HCT116 (cell line): ENCODE measurements around the gene RANBP3L. TPM values are rescaled to one million over a fixed set of nuclear protein-coding genes. Genes with fewer than 3 reads are reported as not detected.

Source experiments
- ATAC-seq: fragments of 200-7000 bp; cut with Tn5 transposase; 2 replicates; pipeline ENCODE4 v1.9.1; 2020; ENCODE audit warnings: mild to moderate bottlenecking, moderate library complexity
- BruUV-seq: library from RNA; stranded (reverse); fragments of 400-500 nt; replicated peaks from 2 replicates; lab custom pipeline; 2021; lab: Mats Ljungman, UMichigan
- CTCF ChIA-PET: fragments of 300-600 bp; sonication (Branson Sonifier 250); formaldehyde crosslinking; loops from one replicate; lab custom pipeline; 2021; ENCODE audit warnings: antibody characterized with exemption; lab: Charles Lee
- POLR2A ChIA-PET: fragments of 300-600, 350-600 bp; sonication (Branson Sonifier 250); formaldehyde crosslinking; loops from one replicate; lab custom pipeline; 2021; ENCODE audit warnings: antibody characterized with exemption; lab: Charles Lee
- RAD21 ChIA-PET, 2 experiments: fragments of 300-600 bp; sonication (Branson Sonifier 250); formaldehyde crosslinking; loops; one replicate each; lab custom pipeline; 2023; ENCODE audit warnings: low total read pairs in 2 of 2; ENCODE audit not compliant: uncharacterized antibody in 2 of 2, unreplicated experiment in 2 of 2, low non-redundant PET in 1 of 2; lab: Charles Lee
- DNase-seq: peaks from one replicate; pipeline ENCODE4 v3.0.0-alpha.2; 2010; ENCODE audit warnings: low read depth, low spot score
- H2AFZ ChIP-seq: fragments of 200-600 bp; shearing (Covaris generic), sonication (generic); 2 replicates; pipeline ENCODE4 v1.6.1; 2017; ENCODE audit warnings: low read depth, mixed run types, mixed read lengths, antibody characterized with exemption, low read length; ENCODE audit not compliant: poor library complexity, severe bottlenecking
- H3K27ac ChIP-seq: 2 replicates; pipeline ENCODE4 v1.5.1; 2012; ENCODE audit warnings: low read depth, low read length
- H3K27me3 ChIP-seq: fragments of 200-600 bp; sonication (generic); 2 replicates; pipeline ENCODE4 v1.6.1; 2016; ENCODE audit warnings: mixed run types, low read length, mixed read lengths; ENCODE audit not compliant: insufficient read depth
- H3K36me3 ChIP-seq, 2 experiments: fragments of 200-500 bp in 1 of 2; fragments of 200-600 bp in 1 of 2; sonication (Bioruptor generic) in 1 of 2; sonication (generic) in 1 of 2; 2 replicates each; pipeline versions ENCODE4 v1.5.1 to v1.6.1; 2014 to 2016; ENCODE audit warnings: low read length in 2 of 2, inconsistent platforms in 1 of 2, mixed read lengths in 1 of 2, mixed run types in 1 of 2; ENCODE audit not compliant: insufficient read depth in 2 of 2, control insufficient read depth in 1 of 2
- H3K4me1 ChIP-seq, 2 experiments: fragments of 200-600 bp in 1 of 2; sonication (generic) in 1 of 2; 2 replicates each; pipeline versions ENCODE4 v1.5.1 to v1.6.1; 2012 to 2017; ENCODE audit warnings: low read length in 2 of 2, inconsistent platforms in 1 of 2, mild to moderate bottlenecking in 1 of 2, mixed read lengths in 1 of 2, mixed run types in 1 of 2, moderate library complexity in 1 of 2; ENCODE audit not compliant: insufficient read depth in 2 of 2, control insufficient read depth in 1 of 2
- H3K4me2 ChIP-seq: fragments of 200-600 bp; sonication (generic); 2 replicates; pipeline ENCODE4 v1.6.1; 2017; ENCODE audit warnings: mixed run types, low read length, mixed read lengths
- H3K4me3 ChIP-seq, 2 experiments: fragments of 200-600 bp in 1 of 2; sonication (generic) in 1 of 2; replicated peaks in 1 of 2; 2 replicates each; pipeline ENCODE4 v1.5.1; 2011 to 2016; ENCODE audit warnings: low read length in 2 of 2, control low read depth in 1 of 2, low read depth in 1 of 2, mild to moderate bottlenecking in 1 of 2, mixed read lengths in 1 of 2, mixed run types in 1 of 2
- H3K79me2 ChIP-seq: fragments of 200-600 bp; sonication (generic); 2 replicates; pipeline ENCODE4 v1.6.1; 2017; ENCODE audit warnings: mild to moderate bottlenecking, mixed run types, low read length, moderate library complexity, mixed read lengths; ENCODE audit not compliant: insufficient read depth
- H3K9ac ChIP-seq: fragments of 200-600 bp; sonication (generic); 2 replicates; pipeline ENCODE4 v1.6.1; 2016; ENCODE audit warnings: low read length, mixed read lengths
- H3K9me2 ChIP-seq: fragments of 200-600 bp; sonication (generic), shearing (Covaris generic); 2 replicates; pipeline ENCODE4 v1.6.1; 2017; ENCODE audit warnings: mixed run types, mild to moderate bottlenecking, moderate library complexity; ENCODE audit not compliant: insufficient read depth
- H3K9me3 ChIP-seq, 2 experiments: fragments of 200-500 bp in 1 of 2; fragments of 200-600 bp in 1 of 2; sonication (Bioruptor generic) in 1 of 2; sonication (generic) in 1 of 2; 2 replicates each; pipeline ENCODE4 v1.6.1; 2014 to 2017; ENCODE audit warnings: low read length in 2 of 2, mixed read lengths in 2 of 2, inconsistent platforms in 1 of 2, low read depth in 1 of 2, mild to moderate bottlenecking in 1 of 2, mixed run types in 1 of 2, moderate library complexity in 1 of 2; ENCODE audit not compliant: control insufficient read depth in 1 of 2, insufficient read depth in 1 of 2
- H4K20me1 ChIP-seq: fragments of 200-600 bp; sonication (generic), shearing (Covaris generic); 2 replicates; pipeline ENCODE4 v1.6.1; 2017; ENCODE audit warnings: mixed run types, mild to moderate bottlenecking, moderate library complexity; ENCODE audit not compliant: insufficient read depth
- EZH2 ChIP-seq: fragments of 200-600 bp; sonication (generic); IDR thresholded peaks from 2 replicates; pipeline ENCODE4 v1.6.1; 2017; ENCODE audit warnings: antibody characterized with exemption, mixed run types
- JUND ChIP-seq: IDR thresholded peaks from 2 replicates; pipeline ENCODE4 v1.6.1; 2012
- REST ChIP-seq: IDR thresholded peaks from 2 replicates; pipeline ENCODE4 v1.6.1; 2012; ENCODE audit warnings: low read depth
- TCF7L2 ChIP-seq: IDR thresholded peaks from 2 replicates; pipeline ENCODE4 v1.7.0; 2011; ENCODE audit warnings: borderline replicate concordance, inconsistent platforms; ENCODE audit not compliant: insufficient read depth, insufficient read length; ENCODE audit errors: extremely low read depth
- ZBTB33 ChIP-seq: IDR thresholded peaks from 2 replicates; pipeline ENCODE4 v1.6.1; 2011; ENCODE audit warnings: mild to moderate bottlenecking, low read length, moderate library complexity; ENCODE audit not compliant: insufficient replicate concordance; ENCODE audit errors: extremely low read depth
- ZFX ChIP-seq: fragments of 450-650 bp; IDR thresholded peaks from 2 replicates; pipeline ENCODE4 v1.6.1; 2017
- ZNF274 ChIP-seq: fragments of 200-500 bp; sonication (Bioruptor generic); IDR thresholded peaks from 2 replicates; pipeline ENCODE4 v1.6.1; 2014; ENCODE audit warnings: mild to moderate bottlenecking, low read depth, low read length, inconsistent platforms
- intact Hi-C: fragments of 100-400 bp; cut with micrococcal nuclease; formaldehyde crosslinking; loops from 2 replicates; pipeline ENCODE4 v1.10.0; 2022
- total RNA-seq: library from RNA; stranded (reverse); gene quantifications from one replicate; pipeline ENCODE4 v1.2.1, GENCODE V29; 2021; ENCODE audit not compliant: unreplicated experiment

RANBP3L gene
- total RNA-seq, 1 experiment from 2014 or later, result not detected

- Histone ChIP-seq H4K20me1 (no peaks in the 10 kb centered on the region), H3K9ac (no peak overlapping the region), H3K4me2 (no peak overlapping the region), H2AFZ (no peak overlapping the region), H3K9me2 (no peaks in the 10 kb centered on the region), H3K36me3 (no peaks in the 10 kb centered on the region), H3K79me2 (no peaks in the 10 kb centered on the region), H3K4me1 (no peaks in the 10 kb centered on the region), H3K4me3 (no peak overlapping the region), H3K27me3 (peaks cover 4% of the 10 kb centered on the region; the same call in 1 of the 2 replicates), H3K27ac (no peak overlapping the region), H3K9me3 (no peaks in the 10 kb centered on the region)
- ATAC-seq (no peak), DNase-seq (no peak)
- intact Hi-C loops, result loop anchor here (2.0 to 10.0 kb wide), 2 partner anchors 225 to 339 kb away; no protein-coding TSS in a partner anchor
- CTCF ChIA-PET, result interaction anchor here (0.6 kb wide), 1 partner anchor 225 kb away, joined by 3 read pairs; no protein-coding TSS in a partner anchor
- no peak for TF ChIP-seq EZH2
- TF ChIP-seq ZBTB33, result no peak
- no TSS peak for BruUV-seq
- POLR2A ChIA-PET, result no interaction called here
- RAD21 ChIA-PET, result no interaction called here
Measured at GRCh38 chr5:36304095-36304805, 2.5 kb upstream of the RANBP3L start.

- Histone ChIP-seq H3K4me2 (no peak overlapping the region), H3K79me2 (no peaks in the 10 kb centered on the region), H3K4me3 (no peak overlapping the region), H4K20me1 (no peaks in the 10 kb centered on the region), H3K9me3 (no peaks in the 10 kb centered on the region), H3K9me2 (no peaks in the 10 kb centered on the region), H3K27me3 (no peaks in the 10 kb centered on the region; the same call in 1 of the 2 replicates), H2AFZ (no peak overlapping the region), H3K27ac (no peak overlapping the region), H3K4me1 (no peaks in the 10 kb centered on the region), H3K36me3 (no peaks in the 10 kb centered on the region), H3K9ac (no peak overlapping the region)
- ChIA-PET CTCF (interaction anchor here (1.0 to 1.6 kb wide), 2 partner anchors 59 to 222 kb away, joined by 3 to 6 read pairs; partner anchors contain the start of gene NADK2), POLR2A (no interaction called here), RAD21 (no interaction called here)
- ATAC-seq (no peak), DNase-seq (no peak)
- intact Hi-C loops, result loop anchor here (10.0 kb wide), 1 partner anchor 336 kb away; no protein-coding TSS in a partner anchor
- TF ChIP-seq ZFX (no peak), ZNF274 (no peak), TCF7L2 (no peak), JUND (no peak), REST (no peak)
- no TSS peak for BruUV-seq
Measured at GRCh38 chr5:36300927-36301540, 668 bp downstream of the RANBP3L start.
